ENCODE results near the gene RNF220.

DNA sequence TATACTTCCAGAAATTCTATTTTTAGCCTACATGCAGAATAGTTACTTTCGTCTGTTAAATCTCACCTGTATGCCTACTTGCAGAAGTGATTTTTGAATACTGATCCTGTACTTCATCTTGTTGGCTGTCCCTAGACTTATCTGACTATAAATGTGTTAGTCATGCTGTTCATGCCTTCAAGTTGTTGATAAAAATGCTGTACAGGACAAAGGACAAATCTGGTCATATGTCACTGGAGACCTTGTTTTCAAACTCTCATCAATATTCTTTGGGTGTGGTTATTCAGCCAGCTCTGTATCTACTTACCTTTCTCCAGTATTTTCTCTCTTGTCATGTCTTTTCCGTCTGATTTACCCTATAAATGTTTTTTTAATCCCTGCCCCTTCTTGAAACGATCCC is 132.9 kb downstream of the RNF220 start:
- TF ChIP-seq TAF1 (IDR thresholded peaks at IDR 0.05; ENCODE audit: borderline replicate concordance, low read depth, low read length), result no peak
- no peak for TF ChIP-seq POLR2AphosphoS5 (IDR thresholded peaks at IDR 0.05; ENCODE audit: low read depth, low read length)
- TF ChIP-seq POLR2A (IDR thresholded peaks at IDR 0.05; ENCODE audit: low read depth, low read length), result no peak

All from GM12892 (cell line).